CD4-positive, alpha-beta T cell (primary cell): ENCODE data around the gene MFSD2A. TPM values are rescaled to one million over a fixed set of nuclear protein-coding genes. Genes with fewer than 3 reads are reported as not detected.

Source experiments
- ATAC-seq: fragments of 200-7000 bp; cut with Tn5 transposase; one replicate; pipeline ENCODE4 v1.10.0; 2022; ENCODE audit warnings: mild to moderate bottlenecking; ENCODE audit not compliant: poor library complexity
- CTCF ChIA-PET: fragments of 350-600 bp; sonication (Branson Sonifier 250); formaldehyde crosslinking; loops from one replicate; lab custom pipeline; 2021; ENCODE audit warnings: antibody characterized with exemption, inconsistent platforms; lab: Charles Lee
- POLR2A ChIA-PET: fragments of 350-600 bp; sonication (Branson Sonifier 250); formaldehyde crosslinking; loops from one replicate; lab custom pipeline; 2021; ENCODE audit warnings: antibody characterized with exemption, inconsistent platforms; lab: Charles Lee
- DNase-seq, 14 experiments: peaks; one replicate each; pipeline ENCODE4 v3.0.0-alpha.2; 2013 to 2020; ENCODE audit warnings: mixed read lengths in 2 of 14
- H3K27ac ChIP-seq, 2 donors: one replicate each; pipeline versions ENCODE4 v1.5.1 to v1.7.0; 2013; ENCODE audit warnings: low read length in 2 of 2, low read depth in 1 of 2, mild to moderate bottlenecking in 1 of 2
- H3K27me3 ChIP-seq, 2 experiments: 1 replicate in 1 of 2; 2 replicates in 1 of 2; pipeline versions ENCODE4 v1.6.1 to v1.7.0; 2013; ENCODE audit warnings: low read length in 2 of 2, control low read depth in 1 of 2, mild to moderate bottlenecking in 1 of 2, moderate library complexity in 1 of 2; ENCODE audit not compliant: insufficient read depth in 2 of 2, control insufficient read depth in 1 of 2
- H3K36me3 ChIP-seq: one replicate; pipeline ENCODE4 v1.6.1; 2013; ENCODE audit warnings: low read length, control low read depth; ENCODE audit not compliant: insufficient read depth
- H3K4me1 ChIP-seq: one replicate; pipeline ENCODE4 v1.6.1; 2013; ENCODE audit warnings: low read length, control low read depth; ENCODE audit not compliant: insufficient read depth
- H3K4me3 ChIP-seq: one replicate; pipeline ENCODE4 v1.5.1; 2013; ENCODE audit warnings: mild to moderate bottlenecking, low read length, moderate library complexity
- H3K9me3 ChIP-seq, 2 experiments: 1 replicate in 1 of 2; 2 replicates in 1 of 2; pipeline versions ENCODE4 v1.6.1 to v1.7.0; 2013; ENCODE audit warnings: low read length in 2 of 2, mild to moderate bottlenecking in 2 of 2, control low read depth in 1 of 2, moderate library complexity in 1 of 2; ENCODE audit not compliant: control insufficient read depth in 1 of 2, insufficient read depth in 1 of 2
- H3K27ac Mint-ChIP-seq: one replicate; pipeline ENCODE4 v1.8.0; 2020; ENCODE audit warnings: mixed read lengths
- H3K27me3 Mint-ChIP-seq: one replicate; pipeline ENCODE4 v1.8.0; 2021; ENCODE audit warnings: mixed read lengths
- H3K36me3 Mint-ChIP-seq: one replicate; pipeline ENCODE4 v1.8.0; 2021; ENCODE audit warnings: low read depth, mixed read lengths
- H3K4me1 Mint-ChIP-seq: one replicate; pipeline ENCODE4 v1.8.0; 2021; ENCODE audit warnings: low read depth, mixed read lengths
- H3K4me3 Mint-ChIP-seq: one replicate; pipeline ENCODE4 v1.8.0; 2020; ENCODE audit warnings: mild to moderate bottlenecking, mixed read lengths
- H3K9me3 Mint-ChIP-seq: one replicate; pipeline ENCODE4 v1.8.0; 2020; ENCODE audit warnings: mixed read lengths
- intact Hi-C, 2 experiments: fragments of 100-400 bp; cut with DNase I in 1 of 2; cut with micrococcal nuclease in 1 of 2; formaldehyde crosslinking; loops; one replicate each; pipeline versions ENCODE4 v1.15.1 to v1.9.0; 2023 to 2025; cut with DNase I, micrococcal nuclease
- total RNA-seq, 174 experiments: library from RNA in 2 of 174; stranded (reverse) in 2 of 174; gene quantifications; one replicate each; pipeline ENCODE4 v1.2.3 and lab custom pipeline; 2021 to 2026
- TF ChIP-seq, protein P1 (sequence below): fragments of 200-600 bp; IDR thresholded peaks from one replicate; pipeline ENCODE4 v1.8.0; 2022; ENCODE audit warnings: antibody characterized with exemption, mild to moderate bottlenecking

The MFSD2A gene
- total RNA-seq, 2 experiments from 2014 or later: 2.5 to 2.7 TPM

GRCh38 chr1:39969048-39969447 is 14.1 kb downstream of the MFSD2A start:
- Mint-ChIP-seq H3K4me1 (peaks cover 6% of the 10 kb centered on the region), H3K27me3 (no peaks in the 10 kb centered on the region), H3K9me3 (no peaks in the 10 kb centered on the region), H3K36me3 (no peaks in the 10 kb centered on the region), H3K4me3 (no peak overlapping the region), H3K27ac (no peak overlapping the region)
- TF ChIP-seq, protein P1, sequence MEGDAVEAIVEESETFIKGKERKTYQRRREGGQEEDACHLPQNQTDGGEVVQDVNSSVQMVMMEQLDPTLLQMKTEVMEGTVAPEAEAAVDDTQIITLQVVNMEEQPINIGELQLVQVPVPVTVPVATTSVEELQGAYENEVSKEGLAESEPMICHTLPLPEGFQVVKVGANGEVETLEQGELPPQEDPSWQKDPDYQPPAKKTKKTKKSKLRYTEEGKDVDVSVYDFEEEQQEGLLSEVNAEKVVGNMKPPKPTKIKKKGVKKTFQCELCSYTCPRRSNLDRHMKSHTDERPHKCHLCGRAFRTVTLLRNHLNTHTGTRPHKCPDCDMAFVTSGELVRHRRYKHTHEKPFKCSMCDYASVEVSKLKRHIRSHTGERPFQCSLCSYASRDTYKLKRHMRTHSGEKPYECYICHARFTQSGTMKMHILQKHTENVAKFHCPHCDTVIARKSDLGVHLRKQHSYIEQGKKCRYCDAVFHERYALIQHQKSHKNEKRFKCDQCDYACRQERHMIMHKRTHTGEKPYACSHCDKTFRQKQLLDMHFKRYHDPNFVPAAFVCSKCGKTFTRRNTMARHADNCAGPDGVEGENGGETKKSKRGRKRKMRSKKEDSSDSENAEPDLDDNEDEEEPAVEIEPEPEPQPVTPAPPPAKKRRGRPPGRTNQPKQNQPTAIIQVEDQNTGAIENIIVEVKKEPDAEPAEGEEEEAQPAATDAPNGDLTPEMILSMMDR: no peak
- Histone ChIP-seq H3K27me3 (no peaks in the 10 kb centered on the region), H3K36me3 (no peaks in the 10 kb centered on the region), H3K27ac (no peak overlapping the region), H3K4me3 (no peak overlapping the region), H3K4me1 (peaks cover 5% of the 10 kb centered on the region), H3K9me3 (no peaks in the 10 kb centered on the region)
- ChIA-PET CTCF (no interaction called here), POLR2A (interaction anchor here (1.3 kb wide), 1 partner anchor 50 kb away, joined by 3 read pairs; no protein-coding TSS in a partner anchor)
- no peak for DNase-seq
- intact Hi-C loops: no loop called here
- no peak for ATAC-seq

DNA sequence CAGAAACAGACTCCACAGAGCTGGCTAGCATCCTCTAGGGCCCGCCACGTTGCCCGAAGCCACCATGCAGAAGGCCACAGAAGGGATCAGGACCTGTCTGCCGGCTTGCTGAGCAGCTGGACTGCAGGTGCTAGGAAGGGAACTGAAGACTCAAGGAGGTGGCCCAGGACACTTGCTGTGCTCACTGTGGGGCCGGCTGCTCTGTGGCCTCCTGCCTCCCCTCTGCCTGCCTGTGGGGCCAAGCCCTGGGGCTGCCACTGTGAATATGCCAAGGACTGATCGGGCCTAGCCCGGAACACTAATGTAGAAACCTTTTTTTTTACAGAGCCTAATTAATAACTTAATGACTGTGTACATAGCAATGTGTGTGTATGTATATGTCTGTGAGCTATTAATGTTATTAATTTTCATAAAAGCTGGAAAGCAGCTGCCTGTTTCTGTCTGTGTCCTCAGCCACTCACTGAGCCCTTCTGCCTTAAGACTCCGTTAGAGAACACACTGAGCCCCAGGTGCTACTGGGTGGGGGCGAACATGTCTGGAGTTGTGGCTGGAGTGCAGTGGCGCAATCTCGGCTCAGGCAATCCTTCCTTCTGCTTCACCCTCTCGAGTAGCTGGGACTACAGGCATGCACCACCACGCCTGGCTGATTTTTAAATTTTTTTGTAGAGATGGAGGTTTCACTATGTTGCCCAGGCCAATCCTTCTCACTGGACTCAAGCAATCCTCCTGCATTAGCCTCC is 14.8 kb downstream of the MFSD2A start:
- ChIA-PET CTCF (no interaction called here), POLR2A (no interaction called here)
- Histone ChIP-seq H3K27me3 (no peaks in the 10 kb centered on the region), H3K4me1 (peaks cover 5% of the 10 kb centered on the region), H3K4me3 (no peak overlapping the region), H3K9me3 (no peaks in the 10 kb centered on the region), H3K27ac (no peak overlapping the region), H3K36me3 (no peaks in the 10 kb centered on the region)
- H3K4me1 Mint-ChIP-seq: peaks cover 6% of the 10 kb centered on the region
- no peak for ATAC-seq
- TF ChIP-seq, protein P1: no peak
- no peak for DNase-seq
- intact Hi-C loops: loop anchor here (5.0 to 10.0 kb wide), 3 partner anchors 63 to 362 kb away; no protein-coding TSS in a partner anchor
- H3K4me3 Mint-ChIP-seq: no peak overlapping the region
- H3K27me3 Mint-ChIP-seq: no peaks in the 10 kb centered on the region
- H3K27ac Mint-ChIP-seq: no peak overlapping the region
- no peaks in the 10 kb centered on the region for H3K36me3 Mint-ChIP-seq
- H3K9me3 Mint-ChIP-seq: no peaks in the 10 kb centered on the region

- H3K27me3 ChIP-seq: no peaks in the 10 kb centered on the region
- ChIA-PET CTCF (interaction anchor here (1.3 kb wide), 1 partner anchor 317 kb away, joined by 3 read pairs; no protein-coding TSS in a partner anchor), POLR2A (no interaction called here)
- Mint-ChIP-seq H3K4me1 (peaks cover 6% of the 10 kb centered on the region), H3K27me3 (no peaks in the 10 kb centered on the region), H3K36me3 (no peaks in the 10 kb centered on the region), H3K4me3 (no peak overlapping the region), H3K27ac (no peak overlapping the region), H3K9me3 (no peaks in the 10 kb centered on the region)
- H3K9me3 ChIP-seq: no peaks in the 10 kb centered on the region
- no peak for DNase-seq
- H3K27ac ChIP-seq: no peak overlapping the region
- H3K4me3 ChIP-seq: no peak overlapping the region
- peaks cover 5% of the 10 kb centered on the region for H3K4me1 ChIP-seq
- intact Hi-C loops: loop anchor here (5.0 to 10.0 kb wide), 3 partner anchors 62 to 363 kb away; no protein-coding TSS in a partner anchor
- TF ChIP-seq, protein P1: no peak
- no peaks in the 10 kb centered on the region for H3K36me3 ChIP-seq
- ATAC-seq: no peak
Measured at GRCh38 chr1:39970274-39970673, 15.3 kb downstream of the MFSD2A start.
